MV-4-11 (cell line): ENCODE data around the gene BCAS3.
"Not testable (repeated sequence)": the region's sequence is repeated elsewhere in the genome, so short reads cannot be mapped to it uniquely, and the experiment has no call there.

Experiments
- DNase-seq: peaks from one replicate; lab custom pipeline; 2025; lab: John Stamatoyannopoulos, UW

The BCAS3 gene

GRCh38 chr17:60798576-60798975 lies 120.9 kb downstream of the BCAS3 start:
- DNase-seq, result no peak

GRCh38 chr17:60802377-60802776 lies 124.7 kb downstream of the BCAS3 start:
- no peak for DNase-seq

- DNase-seq, result no peak
These were observed 125.4 kb downstream of the BCAS3 start for GRCh38 chr17:60803059-60803458.

DNA sequence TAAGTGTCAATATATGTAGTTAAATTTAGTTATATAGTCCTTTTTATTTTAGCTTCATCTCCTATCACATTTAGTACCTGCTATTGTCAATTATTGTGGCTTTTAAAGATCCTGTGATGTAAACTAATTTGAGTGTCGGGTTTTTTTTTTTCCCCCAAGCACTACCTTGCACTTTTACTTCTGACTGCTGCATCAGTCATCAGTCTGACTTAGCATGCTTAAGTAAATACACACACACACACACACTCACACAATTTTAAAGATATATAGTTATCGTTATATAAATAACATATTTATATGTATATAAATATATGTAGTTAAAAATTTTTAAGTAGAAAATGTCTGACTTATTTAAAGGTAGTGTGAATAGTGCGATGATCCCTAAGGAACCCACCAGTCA lies 127.2 kb downstream of the BCAS3 start:
- DNase-seq, result no peak

DNA sequence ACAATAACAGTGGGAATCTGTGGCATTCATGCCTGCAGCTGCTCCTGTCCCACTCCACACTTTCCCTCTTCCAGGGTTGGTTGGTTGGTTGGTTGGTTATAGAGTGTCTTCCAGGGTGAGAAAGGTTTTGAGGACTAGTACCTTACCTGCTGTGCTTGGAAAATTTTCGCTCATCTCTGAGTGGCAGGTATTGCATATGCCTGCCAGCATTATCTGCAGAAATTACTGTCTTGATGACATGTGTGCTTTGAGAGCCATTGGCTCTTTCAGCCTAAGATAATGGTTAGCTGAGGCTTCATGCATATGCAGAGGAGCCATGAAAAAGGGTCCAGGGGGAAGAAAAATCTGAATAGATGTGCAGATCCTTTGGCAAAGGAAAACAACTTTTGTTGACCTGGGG lies 131.8 kb downstream of the BCAS3 start:
- no peak for DNase-seq

- not testable (repeated sequence) for DNase-seq
These were observed 137.3 kb downstream of the BCAS3 start for GRCh38 chr17:60814941-60815340.

DNA sequence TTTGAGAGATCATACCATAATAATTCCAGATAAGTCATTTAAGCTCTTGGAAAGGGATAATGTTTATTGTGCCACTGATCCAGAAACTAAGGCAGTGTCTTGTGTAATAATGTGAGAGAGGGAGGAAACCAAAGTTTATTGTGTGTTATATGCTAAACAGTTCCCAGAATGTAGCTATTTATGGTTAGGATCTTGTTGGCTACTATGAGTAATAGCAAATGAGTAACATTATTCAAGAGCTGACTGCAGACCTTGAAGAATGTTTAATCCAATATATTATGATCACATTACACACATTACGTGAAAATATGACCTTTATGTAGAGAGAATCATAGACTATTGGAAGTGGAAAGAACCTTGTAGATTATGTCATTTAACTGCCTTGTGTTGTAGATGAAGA lies 139.5 kb downstream of the BCAS3 start:
- peak; percentile 86 for DNase-seq

DNA sequence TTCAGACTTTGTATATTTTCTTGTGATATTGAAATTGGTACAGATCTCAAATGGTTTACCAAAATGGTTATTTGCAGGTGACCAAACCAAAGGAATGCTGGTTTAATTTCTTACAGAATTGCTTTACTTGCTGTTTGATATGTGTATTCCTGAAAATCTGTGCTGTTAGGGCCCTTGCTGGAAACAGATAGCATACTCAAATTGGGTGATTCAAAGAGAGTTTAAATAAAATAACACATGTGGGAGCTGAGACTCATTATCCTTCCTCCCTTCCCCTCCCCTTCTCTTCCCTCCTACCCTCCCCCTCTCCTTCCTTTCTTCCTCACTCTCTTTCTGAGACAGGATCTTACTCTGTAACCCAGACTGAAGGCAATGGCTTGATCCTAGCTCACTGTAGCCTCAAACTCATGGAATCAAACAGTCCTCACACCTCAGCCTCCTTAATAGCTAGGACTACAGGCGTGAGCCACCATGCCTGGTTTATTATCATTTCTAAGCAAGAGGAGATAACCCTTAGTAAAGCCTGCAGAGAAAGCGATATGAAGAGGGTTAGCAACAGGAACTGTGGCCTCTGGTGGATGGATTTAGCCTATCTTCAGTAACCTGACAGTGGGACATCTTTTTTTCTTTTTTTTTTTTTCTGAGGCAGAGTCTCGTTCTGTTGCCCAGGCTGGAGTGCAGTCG lies 141.9 kb downstream of the BCAS3 start:
- DNase-seq, result no peak

DNA sequence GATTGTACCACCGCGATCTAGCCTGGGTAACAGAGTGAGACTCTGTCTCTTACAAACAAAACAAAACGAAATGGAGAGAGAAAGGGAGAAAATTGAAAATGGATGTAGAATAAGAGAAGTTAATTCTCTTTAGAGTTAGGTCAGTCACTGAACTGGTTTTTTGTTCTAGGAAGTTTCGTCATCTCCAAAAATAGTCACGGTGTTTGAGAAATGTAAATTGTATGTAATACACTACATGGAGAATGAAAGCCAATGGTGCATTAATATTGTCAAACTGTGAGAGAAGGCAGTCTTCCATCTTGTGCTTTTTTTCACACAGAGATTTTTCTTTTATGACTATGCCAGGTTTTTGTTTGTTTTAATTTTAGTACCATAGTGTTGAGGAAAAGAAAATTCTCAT lies 145.9 kb downstream of the BCAS3 start:
- peak; percentile 72 for DNase-seq

- no peak for DNase-seq
These were observed 147.7 kb downstream of the BCAS3 start for GRCh38 chr17:60825351-60825750.

- no peak for DNase-seq
These were observed 150.3 kb downstream of the BCAS3 start for GRCh38 chr17:60827943-60828342.

DNA sequence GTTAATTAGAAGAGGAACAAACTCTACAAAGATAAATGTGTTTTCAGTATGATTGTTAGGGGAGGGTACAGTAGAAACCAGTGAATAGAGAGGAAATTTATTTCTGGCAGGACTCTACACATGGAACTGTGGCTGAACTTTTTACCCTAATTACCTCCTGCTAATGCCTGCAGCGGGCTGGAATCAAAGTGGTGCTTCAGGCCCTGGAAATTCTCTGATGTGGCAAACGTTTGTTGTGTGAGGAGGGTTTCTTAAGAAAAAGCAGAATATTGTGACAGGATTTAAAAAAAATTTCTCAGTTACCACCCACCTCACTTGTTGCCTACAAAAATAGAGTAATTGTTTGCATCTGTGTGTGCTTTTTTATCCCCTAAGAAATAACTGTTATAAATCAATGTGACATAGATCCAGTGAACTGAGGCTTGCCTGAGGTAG lies 154.5 kb downstream of the BCAS3 start:
- DNase-seq, result no peak

DNA sequence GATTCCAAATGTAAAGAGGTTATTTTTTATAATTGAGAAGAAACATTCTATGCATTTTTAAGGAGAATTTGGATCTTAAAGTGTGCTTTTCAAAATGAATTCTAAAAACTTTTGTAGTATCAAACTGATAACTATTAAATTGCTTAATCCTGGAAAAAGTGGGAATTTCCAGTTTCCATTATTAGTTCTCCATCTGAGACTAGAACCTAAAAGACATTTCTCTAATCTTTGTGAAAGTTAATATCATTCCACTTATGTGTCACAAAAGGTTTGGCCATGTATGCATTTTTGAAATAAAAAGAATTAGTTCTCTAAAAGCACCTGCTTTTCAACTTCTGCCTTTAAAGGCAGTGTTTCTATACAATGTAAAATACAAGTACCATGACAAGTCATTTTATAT lies 155.0 kb downstream of the BCAS3 start:
- DNase-seq, result no peak

DNA sequence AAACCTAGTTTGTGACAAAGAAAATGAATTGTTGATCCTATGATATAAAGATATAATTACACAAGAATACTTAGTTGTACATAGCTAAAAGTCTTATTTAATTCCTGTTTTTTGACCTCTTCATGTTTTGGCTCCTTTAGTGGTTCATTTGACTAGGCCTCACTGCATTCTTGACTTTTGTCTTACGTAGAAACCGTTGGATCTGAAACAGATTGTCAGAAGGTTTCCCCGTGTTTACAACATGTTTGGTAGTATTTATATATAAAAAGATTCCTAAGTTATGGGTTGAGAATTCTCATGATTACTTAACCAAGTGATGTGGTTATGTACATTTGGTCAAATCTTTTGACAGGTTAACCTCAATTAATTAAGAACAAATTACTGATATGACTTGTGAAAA lies 162.8 kb downstream of the BCAS3 start:
- DNase-seq, result no peak

DNA sequence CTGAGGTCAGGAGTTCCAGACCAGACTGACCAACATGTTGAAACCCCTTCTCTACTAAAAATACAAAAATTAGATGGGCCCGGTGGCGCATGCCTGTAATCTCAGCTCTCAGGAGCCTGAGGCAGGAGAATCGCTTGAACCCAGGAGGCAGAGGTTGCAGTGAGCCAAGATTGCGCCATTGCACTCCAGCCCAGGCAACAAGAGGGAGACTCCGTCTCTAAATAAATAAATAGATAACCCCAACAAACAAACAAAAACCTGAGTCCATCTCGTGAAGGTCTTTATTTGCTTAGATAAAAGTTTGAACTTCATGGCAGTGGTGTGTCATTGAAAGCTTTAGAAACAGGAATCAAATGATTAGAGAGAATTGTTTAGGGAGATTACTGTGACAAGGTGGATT lies 167.4 kb downstream of the BCAS3 start:
- no peak for DNase-seq

DNA sequence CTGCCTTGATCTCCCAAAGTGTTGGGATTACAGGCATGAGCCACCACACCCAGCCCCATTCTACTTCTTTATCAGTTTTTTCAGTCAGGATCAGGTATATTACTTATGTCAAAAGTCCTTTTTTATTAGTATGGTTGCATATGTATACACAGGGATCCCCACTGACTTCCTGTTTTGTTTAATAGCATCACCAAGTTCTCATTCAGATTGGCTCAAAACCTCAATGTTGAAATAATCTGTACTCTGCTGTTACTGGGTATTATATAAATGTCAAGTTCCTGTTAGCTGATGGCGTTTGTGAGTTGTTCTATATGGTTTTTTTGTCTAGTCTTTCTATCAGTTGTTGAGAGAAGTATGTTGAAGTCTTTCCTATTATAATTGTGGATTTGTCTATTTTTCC lies 168.5 kb downstream of the BCAS3 start:
- peak; percentile 79 for DNase-seq

GRCh38 chr17:60851181-60851580 lies 173.5 kb downstream of the BCAS3 start:
- DNase-seq, result no peak

DNA sequence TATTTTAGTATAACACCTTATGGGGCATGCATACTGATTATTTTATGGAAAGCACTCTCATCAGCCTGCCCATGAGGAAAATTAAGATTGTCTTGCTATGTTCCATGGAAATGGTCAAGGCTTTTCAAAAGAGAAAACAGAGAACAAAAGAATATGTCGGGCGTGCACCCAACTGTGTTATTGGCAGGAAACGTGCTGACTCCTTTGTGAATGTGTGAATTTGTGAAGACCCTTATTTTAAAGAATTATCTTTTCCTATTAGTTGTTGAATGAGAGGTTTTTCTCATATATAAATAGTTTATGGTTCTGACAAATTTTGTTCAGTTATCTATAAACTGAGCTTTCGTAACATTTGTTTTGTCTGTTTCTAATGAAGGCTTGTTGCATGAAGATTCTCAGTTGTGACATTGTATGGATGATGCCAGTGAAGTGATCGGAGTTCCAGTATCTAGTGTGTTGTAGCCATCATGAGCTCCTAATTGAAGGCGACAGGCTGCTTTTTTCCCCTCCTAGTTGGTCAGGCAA lies 180.0 kb downstream of the BCAS3 start:
- DNase-seq, result no peak

GRCh38 chr17:60862482-60862881 lies 184.8 kb downstream of the BCAS3 start:
- DNase-seq, result no peak

DNA sequence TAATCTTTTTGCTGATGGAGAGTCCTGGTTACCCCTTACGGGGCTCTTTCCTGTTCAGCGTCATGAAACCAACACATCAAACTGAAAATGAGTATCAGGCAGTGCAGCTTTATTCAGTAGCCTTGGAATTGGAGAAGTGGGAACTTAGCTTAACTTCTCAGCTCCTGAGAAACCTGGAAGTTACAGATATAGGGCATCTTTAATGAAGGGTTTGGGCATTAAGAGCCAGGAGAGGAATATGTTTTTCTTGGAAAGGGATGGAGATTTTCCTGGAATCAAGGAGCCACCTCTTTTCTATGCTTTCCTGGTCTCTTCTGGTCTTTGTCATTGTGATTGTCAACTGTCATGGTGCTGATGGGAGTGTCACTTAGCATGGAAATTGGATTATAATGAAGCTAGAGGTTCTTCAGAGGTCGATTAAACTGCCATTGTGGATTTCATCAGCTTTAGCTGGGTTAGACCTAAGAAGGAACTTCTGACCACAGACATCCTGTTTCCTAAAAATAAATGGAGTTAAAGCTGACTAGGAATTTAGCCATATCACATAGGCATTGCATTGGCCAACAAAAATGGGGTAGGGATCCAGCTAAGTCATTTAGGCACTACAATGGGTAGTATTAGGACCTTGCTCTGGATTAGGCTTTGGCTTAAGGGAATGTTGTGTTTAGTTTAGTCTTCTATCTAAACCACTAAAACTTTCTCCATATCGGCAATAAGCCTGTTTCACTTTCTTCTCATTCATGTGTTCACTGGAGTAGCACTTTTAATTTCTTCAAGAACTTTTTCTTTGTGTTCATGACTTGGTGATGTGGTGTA lies 186.4 kb downstream of the BCAS3 start:
- DNase-seq, result peak; percentile 96

GRCh38 chr17:60864708-60865005 lies 187.0 kb downstream of the BCAS3 start:
- no peak for DNase-seq

DNA sequence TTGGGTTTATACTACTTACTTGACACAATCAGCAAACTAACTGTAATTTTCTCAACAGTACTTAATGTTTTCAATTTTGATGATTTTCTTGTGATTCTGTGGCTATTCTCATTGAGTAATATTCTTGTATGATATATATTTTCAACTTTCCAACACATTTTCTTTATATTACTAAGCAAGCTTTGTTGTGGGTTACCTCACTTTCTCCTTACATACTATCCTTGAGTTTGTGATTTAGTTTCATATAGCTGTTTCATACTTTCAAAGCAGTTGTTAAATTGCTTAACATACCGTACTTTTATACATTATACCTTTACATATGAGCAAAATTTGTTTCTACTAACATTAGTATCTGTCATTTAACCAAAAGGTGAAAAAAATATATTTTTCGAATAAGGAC lies 197.1 kb downstream of the BCAS3 start:
- no peak for DNase-seq
